ENCODE measurements around the gene SH2D3A. TPM values are rescaled to one million over a fixed set of nuclear protein-coding genes. Genes with fewer than 3 reads are reported as not detected.
"Not testable (repeated sequence)": the region's sequence is repeated elsewhere in the genome, so short reads cannot be mapped to it uniquely, and the experiment has no call there.

SH2D3A gene
- total RNA-seq, 1 experiment from 2014 or later, result 30.3 TPM

- CTCF ChIA-PET, result interaction anchor here (0.6 to 0.7 kb wide), 3 partner anchors 60 to 193 kb away, joined by 3 to 5 read pairs (median 3); no protein-coding TSS in a partner anchor
- peak overlapping the region; percentile 31; the same call in 1 of the 2 replicates for H3K4me3 Mint-ChIP-seq
These were observed 57.7 kb downstream of the SH2D3A start for GRCh38 chr19:6709549-6709948.

GRCh38 chr19:6708913-6709312, 58.3 kb downstream of the SH2D3A start:
- ATAC-seq; POLR2A ChIA-PET; H3K36me3 Mint-ChIP-seq; H3K9me3 Mint-ChIP-seq; H3K27ac Mint-ChIP-seq; DNase-seq (ENCODE audit: low spot score); H3K4me3 Mint-ChIP-seq: not testable (repeated sequence)
- peaks cover 13% of the 10 kb centered on the region for H3K4me1 Mint-ChIP-seq
- peaks cover 40% of the 10 kb centered on the region for H3K27me3 Mint-ChIP-seq (ENCODE audit: low read depth)
- CTCF ChIA-PET, result interaction anchor here (0.7 kb wide), 2 partner anchors 155 to 192 kb away, joined by 3 read pairs; no protein-coding TSS in a partner anchor

More at GRCh38 chr19:6709549-6709948, 57.7 kb downstream of the SH2D3A start:
- Mint-ChIP-seq H3K9me3 (no peaks in the 10 kb centered on the region), H3K36me3 (no peaks in the 10 kb centered on the region), H3K4me1 (peaks cover 13% of the 10 kb centered on the region), H3K27me3 (ENCODE audit: low read depth) (peaks cover 40% of the 10 kb centered on the region), H3K27ac (no peak overlapping the region)
- ATAC-seq (no peak), DNase-seq (ENCODE audit: low spot score) (no peak)
- POLR2A ChIA-PET, result no interaction called here
- no peak for TF ChIP-seq FOXP4 (CRISPR knock-in tag; IDR thresholded peaks at IDR 0.05)
- no peak for TF ChIP-seq HMGA2 (CRISPR knock-in tag; IDR thresholded peaks at IDR 0.05)
- no peak for TF ChIP-seq ZNF232 (CRISPR knock-in tag; IDR thresholded peaks at IDR 0.05)

- peaks cover 40% of the 10 kb centered on the region for H3K27me3 Mint-ChIP-seq (ENCODE audit: low read depth)
- no peak overlapping the region for H3K4me3 Mint-ChIP-seq
- POLR2A ChIA-PET, result no interaction called here
- H3K4me1 Mint-ChIP-seq, result peaks cover 13% of the 10 kb centered on the region
- CTCF ChIA-PET, result no interaction called here
- H3K27ac Mint-ChIP-seq, result no peak overlapping the region
- ATAC-seq (no peak), DNase-seq (ENCODE audit: low spot score) (no peak)
- H3K9me3 Mint-ChIP-seq, result no peaks in the 10 kb centered on the region
- H3K36me3 Mint-ChIP-seq, result no peaks in the 10 kb centered on the region
- TF ChIP-seq NR3C1 (CRISPR knock-in tag; conservative IDR thresholded peaks at IDR 0.05; ENCODE audit: low read depth) (no peak), E2F4 (CRISPR knock-in tag; IDR thresholded peaks at IDR 0.05; ENCODE audit: borderline replicate concordance, low read depth) (no peak), ZBTB43 (CRISPR knock-in tag; IDR thresholded peaks at IDR 0.05) (no peak), GTF2I (CRISPR knock-in tag; conservative IDR thresholded peaks at IDR 0.05) (no peak), CBFB (CRISPR knock-in tag; IDR thresholded peaks at IDR 0.05; ENCODE audit: low read depth) (no peak), TP53 (CRISPR knock-in tag; IDR thresholded peaks at IDR 0.05) (no peak), FOXP4 (CRISPR knock-in tag; IDR thresholded peaks at IDR 0.05) (no peak), IRF1 (CRISPR knock-in tag; IDR thresholded peaks at IDR 0.05) (no peak), ATF2 (CRISPR knock-in tag; IDR thresholded peaks at IDR 0.05; ENCODE audit: borderline replicate concordance, low read depth) (no peak), GRHL2 (CRISPR knock-in tag; IDR thresholded peaks at IDR 0.05; ENCODE audit: insufficient replicate concordance, severe bottlenecking) (no peak), ATF1 (CRISPR knock-in tag; IDR thresholded peaks at IDR 0.05) (no peak), NFE2L1 (CRISPR knock-in tag; IDR thresholded peaks at IDR 0.05) (no peak), USF1 (CRISPR knock-in tag; IDR thresholded peaks at IDR 0.05) (no peak), CTCF (IDR thresholded peaks at IDR 0.05) (no peak), STAT6 (CRISPR knock-in tag; conservative IDR thresholded peaks at IDR 0.05; ENCODE audit: low read depth) (no peak)
These were observed 58.9 kb downstream of the SH2D3A start for GRCh38 chr19:6708346-6708745.
